Lung microvascular endothelial cell (primary cell): Measurements from ENCODE around the gene CYFIP1. TPM values are rescaled to one million over a fixed set of nuclear protein-coding genes. Genes with fewer than 3 reads are reported as not detected.

Experiments used
- DNase-seq, 2 donors: peaks; one replicate each; pipeline versions ENCODE4 v3.0.0 to v3.0.0-alpha.2; 2010; ENCODE audit warnings: low read depth in 2 of 2
- total RNA-seq: library from RNA; depleted of rRNA; stranded (reverse); fragments of >200 nt; gene quantifications from 2 replicates; pipeline ENCODE4 v1.2.1, GENCODE V29; 2014

Gene CYFIP1
- total RNA-seq, 1 donor from 2014 or later: 64.3 TPM

GRCh38 chr15:22871481-22872086 lies 108.6 kb downstream of the CYFIP1 start:
- no peak for DNase-seq

- DNase-seq: no peak
Observed at GRCh38 chr15:22870865-22871264, 109.3 kb downstream of the CYFIP1 start.

- DNase-seq: no peak
Observed at GRCh38 chr15:22869856-22870255, 110.3 kb downstream of the CYFIP1 start.

GRCh38 chr15:22868928-22869327 lies 111.2 kb downstream of the CYFIP1 start:
- DNase-seq: no peak

- peak in 1 of 2 donors; percentile 45 for DNase-seq
Observed at GRCh38 chr15:22868495-22868894, 111.7 kb downstream of the CYFIP1 start.

- no peak for DNase-seq
Observed at GRCh38 chr15:22867886-22868285, 112.3 kb downstream of the CYFIP1 start.

- no peak for DNase-seq
Observed at GRCh38 chr15:22866079-22866478, 114.1 kb downstream of the CYFIP1 start.

- no peak for DNase-seq
Observed at GRCh38 chr15:22863356-22863755, 116.8 kb downstream of the CYFIP1 start.

GRCh38 chr15:22861161-22861560 lies 119.0 kb downstream of the CYFIP1 start:
- no peak for DNase-seq

GRCh38 chr15:22856659-22857058 lies 123.5 kb downstream of the CYFIP1 start:
- peak in 1 of 2 donors; percentile 19 for DNase-seq

- no peak for DNase-seq
Observed at GRCh38 chr15:22855791-22856190, 124.4 kb downstream of the CYFIP1 start.

GRCh38 chr15:22851513-22851912 lies 128.7 kb downstream of the CYFIP1 start:
- DNase-seq: no peak

- peak in 1 of 2 donors; percentile 52 for DNase-seq
Observed at GRCh38 chr15:22850055-22850454, 130.1 kb downstream of the CYFIP1 start.

- DNase-seq: no peak
Observed at GRCh38 chr15:22846073-22846472, 134.1 kb downstream of the CYFIP1 start.

- DNase-seq: no peak
Observed at GRCh38 chr15:22845289-22845900, 134.8 kb downstream of the CYFIP1 start.

- no peak for DNase-seq
Observed at GRCh38 chr15:22844421-22845288, 135.5 kb downstream of the CYFIP1 start.

GRCh38 chr15:22839046-22839695 lies 141.0 kb downstream of the CYFIP1 start:
- peak; percentile 9 to 61 for DNase-seq

- DNase-seq: peak; percentile 99
Observed at GRCh38 chr15:22838292-22839042, 141.7 kb downstream of the CYFIP1 start, which contains the start of gene NIPA2. Gene NIPA2, plus strand, starts transcription at chr15:22838666. Its CDS starts 13,066 bp downstream, at chr15:22851732.

GRCh38 chr15:22831473-22831872 lies 148.7 kb downstream of the CYFIP1 start:
- peak; percentile 7 to 14 for DNase-seq

- DNase-seq: no peak
Observed at GRCh38 chr15:22827125-22827524, 153.0 kb downstream of the CYFIP1 start.

- no peak for DNase-seq
Observed at GRCh38 chr15:22823495-22824128, 156.6 kb downstream of the CYFIP1 start.
